Type B pancreatic cell (in vitro differentiated cells): ENCODE results near the gene SLC6A11. TPM values are rescaled to one million over a fixed set of nuclear protein-coding genes. Genes with fewer than 3 reads are reported as not detected.

Experiments used
- DNase-seq: peaks from one replicate; pipeline ENCODE4 v3.0.0; 2021; ENCODE audit warnings: mixed read lengths; ENCODE audit not compliant: unreplicated experiment; ENCODE audit errors: extremely low spot score
- H3K27ac Mint-ChIP-seq: 2 replicates; pipeline ENCODE4 v1.8.0; 2021; ENCODE audit warnings: mild to moderate bottlenecking, mixed read lengths
- H3K27me3 Mint-ChIP-seq: 2 replicates; pipeline ENCODE4 v1.8.0; 2021; ENCODE audit warnings: mixed read lengths
- H3K36me3 Mint-ChIP-seq: 2 replicates; pipeline ENCODE4 v1.8.0; 2021; ENCODE audit warnings: mixed read lengths
- H3K4me1 Mint-ChIP-seq: one replicate; pipeline ENCODE4 v1.8.0; 2021; ENCODE audit warnings: mixed read lengths; ENCODE audit not compliant: unreplicated experiment
- H3K4me3 Mint-ChIP-seq: 2 replicates; pipeline ENCODE4 v1.8.0; 2021; ENCODE audit warnings: mild to moderate bottlenecking, mixed read lengths
- H3K9me3 Mint-ChIP-seq: 2 replicates; pipeline ENCODE4 v1.8.0; 2021; ENCODE audit warnings: mixed read lengths
- total RNA-seq: library from RNA; stranded (reverse); gene quantifications from 2 replicates; pipeline ENCODE4 v1.2.1, GENCODE V29; 2021; ENCODE audit warnings: low replicate concordance
- TF ChIP-seq, protein P1 (sequence below): fragments of 200-600 bp; sonication (generic); conservative IDR thresholded peaks from 2 replicates; pipeline ENCODE4 v1.5.0; 2021; ENCODE audit warnings: antibody characterized with exemption, mild to moderate bottlenecking

The SLC6A11 gene
- total RNA-seq, 1 donor from 2014 or later, result 3.0 TPM

DNA sequence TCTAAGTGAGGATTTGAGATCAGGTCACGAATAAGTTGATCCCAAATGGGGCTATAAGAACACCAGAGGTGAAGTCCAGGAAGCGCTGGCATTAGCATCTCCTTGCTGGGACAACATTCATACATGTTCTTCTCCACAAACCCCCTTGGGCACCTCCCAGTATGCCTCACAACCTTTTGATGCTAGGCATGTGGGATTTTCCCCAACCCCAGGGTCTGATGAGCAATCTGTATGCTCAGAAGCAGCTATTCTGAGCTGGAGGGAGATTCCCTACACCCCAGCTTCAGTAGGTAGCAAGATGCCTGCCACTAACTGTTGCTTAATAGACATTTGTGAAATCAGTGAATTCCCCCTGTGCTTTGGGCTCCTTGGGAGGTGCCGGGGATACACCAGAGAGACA, 32.2 kb downstream of the SLC6A11 start:
- Mint-ChIP-seq H3K36me3 (no peaks in the 10 kb centered on the region), H3K4me1 (no peaks in the 10 kb centered on the region), H3K4me3 (no peak overlapping the region), H3K9me3 (no peaks in the 10 kb centered on the region), H3K27me3 (peaks cover 30% of the 10 kb centered on the region), H3K27ac (no peak overlapping the region)
- DNase-seq, result no peak
- TF ChIP-seq, protein P1, sequence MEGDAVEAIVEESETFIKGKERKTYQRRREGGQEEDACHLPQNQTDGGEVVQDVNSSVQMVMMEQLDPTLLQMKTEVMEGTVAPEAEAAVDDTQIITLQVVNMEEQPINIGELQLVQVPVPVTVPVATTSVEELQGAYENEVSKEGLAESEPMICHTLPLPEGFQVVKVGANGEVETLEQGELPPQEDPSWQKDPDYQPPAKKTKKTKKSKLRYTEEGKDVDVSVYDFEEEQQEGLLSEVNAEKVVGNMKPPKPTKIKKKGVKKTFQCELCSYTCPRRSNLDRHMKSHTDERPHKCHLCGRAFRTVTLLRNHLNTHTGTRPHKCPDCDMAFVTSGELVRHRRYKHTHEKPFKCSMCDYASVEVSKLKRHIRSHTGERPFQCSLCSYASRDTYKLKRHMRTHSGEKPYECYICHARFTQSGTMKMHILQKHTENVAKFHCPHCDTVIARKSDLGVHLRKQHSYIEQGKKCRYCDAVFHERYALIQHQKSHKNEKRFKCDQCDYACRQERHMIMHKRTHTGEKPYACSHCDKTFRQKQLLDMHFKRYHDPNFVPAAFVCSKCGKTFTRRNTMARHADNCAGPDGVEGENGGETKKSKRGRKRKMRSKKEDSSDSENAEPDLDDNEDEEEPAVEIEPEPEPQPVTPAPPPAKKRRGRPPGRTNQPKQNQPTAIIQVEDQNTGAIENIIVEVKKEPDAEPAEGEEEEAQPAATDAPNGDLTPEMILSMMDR, result no peak

DNA sequence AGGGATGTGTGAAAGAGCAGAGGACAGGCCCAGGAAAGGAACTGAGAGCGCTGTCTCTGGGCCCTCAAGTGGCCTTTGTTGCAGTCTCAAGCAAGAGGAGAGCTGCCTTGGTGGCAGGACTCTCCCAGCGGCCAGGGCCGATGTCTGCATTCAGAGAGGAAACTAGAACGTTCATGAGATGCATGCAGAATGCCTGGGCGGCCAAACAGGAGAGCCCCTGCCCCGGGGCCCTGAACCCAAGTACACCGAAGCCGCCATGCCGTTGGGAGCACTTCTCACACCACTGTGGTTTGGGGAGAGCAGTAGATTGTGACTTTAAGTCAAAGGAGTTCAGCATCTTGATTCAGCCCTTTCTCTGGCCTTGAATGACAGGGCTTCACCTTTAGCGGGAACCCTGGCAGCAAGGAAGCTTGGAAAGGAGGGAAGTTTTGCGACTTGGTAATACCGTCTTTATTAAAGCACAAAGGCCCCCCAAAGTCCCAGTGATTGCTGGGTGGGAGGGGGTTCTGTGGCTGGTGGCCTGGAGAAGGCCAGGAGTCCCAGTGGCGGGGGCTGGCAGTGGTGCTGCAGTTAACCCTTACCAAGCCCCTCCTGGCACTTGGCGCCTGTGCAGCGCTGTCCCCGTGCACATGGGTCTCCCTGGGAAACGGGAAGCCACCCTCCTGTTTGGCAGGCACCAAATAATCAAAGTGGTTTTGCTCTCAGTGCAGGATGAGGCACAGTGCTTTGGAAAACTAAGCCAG, 36.2 kb downstream of the SLC6A11 start:
- DNase-seq, result no peak
- TF ChIP-seq, protein P1, result no peak
- Mint-ChIP-seq H3K36me3 (no peaks in the 10 kb centered on the region), H3K4me1 (no peaks in the 10 kb centered on the region), H3K27me3 (peaks cover 13% of the 10 kb centered on the region), H3K27ac (peak overlapping the region; percentile 31), H3K9me3 (no peaks in the 10 kb centered on the region), H3K4me3 (no peak overlapping the region)

DNA sequence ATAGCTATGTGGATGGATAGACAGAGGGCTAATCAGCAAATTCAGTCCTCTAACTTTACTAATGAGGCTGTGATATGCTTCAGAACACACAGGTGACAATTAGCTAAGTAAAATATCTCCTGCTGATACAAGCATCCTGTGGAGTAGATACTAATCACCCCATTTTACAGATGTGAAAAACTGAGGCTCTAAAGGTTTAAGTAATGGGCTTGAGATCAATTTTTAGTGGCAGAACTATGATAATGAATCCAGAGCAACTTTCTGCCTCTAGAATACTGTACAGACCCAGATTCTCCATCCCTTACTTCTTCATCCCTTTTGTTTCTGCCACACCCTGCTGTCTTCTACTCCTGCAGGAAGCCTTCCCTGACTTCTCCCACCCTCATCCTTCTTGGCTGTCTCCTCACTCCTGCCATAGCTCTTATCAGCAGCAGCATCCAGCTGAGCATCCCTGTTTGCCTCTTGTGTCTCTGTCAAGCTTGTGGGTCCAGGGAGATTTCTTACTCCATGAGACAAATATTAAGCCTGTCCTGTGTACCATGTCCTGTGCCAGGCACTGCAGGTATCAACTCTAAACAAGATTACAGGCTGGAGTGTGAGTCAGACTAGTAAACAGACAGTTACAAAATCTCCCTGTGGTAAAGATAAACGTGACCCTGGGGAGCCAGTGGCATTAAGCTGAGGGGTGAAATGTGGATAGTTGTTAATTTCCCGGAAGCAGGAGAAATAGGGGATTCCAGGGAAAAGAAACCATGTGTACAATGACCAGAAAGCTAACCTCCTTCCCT, 39.2 kb downstream of the SLC6A11 start:
- H3K27me3 Mint-ChIP-seq, result peaks cover 24% of the 10 kb centered on the region
- no peak for DNase-seq
- no peaks in the 10 kb centered on the region for H3K36me3 Mint-ChIP-seq
- H3K4me3 Mint-ChIP-seq, result no peak overlapping the region
- no peaks in the 10 kb centered on the region for H3K4me1 Mint-ChIP-seq
- TF ChIP-seq, protein P1, result no peak
- H3K27ac Mint-ChIP-seq, result no peak overlapping the region
- no peaks in the 10 kb centered on the region for H3K9me3 Mint-ChIP-seq

DNA sequence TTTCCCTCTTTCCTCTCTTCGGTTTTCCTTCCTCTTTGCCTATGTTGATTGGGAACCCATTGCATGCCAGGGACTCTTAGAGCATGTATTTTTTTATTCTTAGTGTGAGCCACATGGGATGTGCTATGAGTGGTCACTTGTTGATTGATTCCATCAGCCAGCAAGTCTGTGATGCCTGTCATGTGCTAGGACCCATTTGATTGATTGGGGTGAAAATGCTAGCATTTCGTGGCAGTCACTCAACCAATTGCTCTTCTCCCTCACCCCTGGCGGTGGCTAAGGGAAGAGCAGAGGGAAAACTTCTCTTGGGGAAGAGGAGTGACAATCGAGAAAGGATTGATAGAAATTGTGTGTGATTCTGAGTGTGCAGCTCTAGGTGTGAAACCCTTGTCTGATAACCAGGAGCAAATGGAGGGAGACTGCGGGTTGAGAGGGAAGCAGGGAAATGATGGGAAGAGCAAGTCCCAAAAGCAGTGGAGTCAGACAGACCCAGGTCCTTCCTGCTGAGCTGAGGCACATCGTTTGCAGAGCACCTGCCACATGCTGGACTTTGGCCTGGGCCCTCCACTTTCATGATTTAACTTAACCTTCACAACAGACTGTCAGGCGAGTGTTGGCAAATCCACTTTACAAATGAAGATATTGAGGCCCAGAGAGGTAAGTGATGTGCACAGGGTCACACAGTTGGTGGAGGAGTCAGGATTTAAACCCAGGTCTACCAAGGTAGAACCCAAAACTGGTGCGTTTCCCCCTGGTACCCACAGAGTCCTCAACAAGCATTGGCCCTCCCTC, 40.0 kb downstream of the SLC6A11 start:
- no peak overlapping the region for H3K27ac Mint-ChIP-seq
- H3K4me3 Mint-ChIP-seq, result no peak overlapping the region
- H3K27me3 Mint-ChIP-seq, result peaks cover 30% of the 10 kb centered on the region
- H3K9me3 Mint-ChIP-seq, result no peaks in the 10 kb centered on the region
- H3K4me1 Mint-ChIP-seq, result no peaks in the 10 kb centered on the region
- H3K36me3 Mint-ChIP-seq, result no peaks in the 10 kb centered on the region
- TF ChIP-seq, protein P1, result peak; percentile 71
- DNase-seq, result no peak

DNA sequence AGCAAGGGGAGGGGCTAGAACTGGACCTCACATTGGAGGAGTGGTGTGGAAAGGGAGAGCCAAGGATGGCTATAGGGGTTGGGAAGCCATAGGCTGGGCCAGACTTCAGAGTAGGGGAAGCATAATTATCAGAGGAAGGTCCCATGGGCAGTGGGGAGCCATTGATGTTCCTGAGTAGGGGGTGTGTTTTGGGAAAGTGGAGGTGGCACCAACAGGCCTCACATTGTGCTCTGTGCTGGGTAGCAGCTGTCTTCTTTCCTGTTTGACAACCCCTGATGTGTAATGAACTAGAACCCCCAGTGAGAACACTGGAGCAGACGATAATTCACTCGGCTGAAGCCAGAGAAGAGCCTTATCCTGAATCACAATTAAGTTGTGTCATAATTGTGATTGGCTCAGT, 41.2 kb downstream of the SLC6A11 start:
- H3K27ac Mint-ChIP-seq, result no peak overlapping the region
- no peak overlapping the region for H3K4me3 Mint-ChIP-seq
- DNase-seq, result no peak
- H3K4me1 Mint-ChIP-seq, result no peaks in the 10 kb centered on the region
- peaks cover 39% of the 10 kb centered on the region for H3K27me3 Mint-ChIP-seq
- H3K36me3 Mint-ChIP-seq, result no peaks in the 10 kb centered on the region
- H3K9me3 Mint-ChIP-seq, result no peaks in the 10 kb centered on the region
- TF ChIP-seq, protein P1, result no peak
